GM06990 (cell line): ENCODE data around the gene ZNF112.
"Not testable (repeated sequence)": the region's sequence is repeated elsewhere in the genome, so short reads cannot be mapped to it uniquely, and the experiment has no call there.

Source experiments
- DNase-seq: peaks from one replicate; pipeline ENCODE4 v3.0.0-alpha.2; 2011; ENCODE audit not compliant: insufficient read length; ENCODE audit errors: extremely low read depth
- H3K27me3 ChIP-seq: replicated peaks from 2 replicates; pipeline ENCODE4 v1.6.0; 2011; ENCODE audit warnings: low read length; ENCODE audit not compliant: control insufficient read depth, insufficient read depth
- H3K36me3 ChIP-seq: 2 replicates; pipeline ENCODE4 v1.5.1; 2011; ENCODE audit warnings: low read length; ENCODE audit not compliant: control insufficient read depth, insufficient read depth
- H3K4me3 ChIP-seq: replicated peaks from 2 replicates; pipeline ENCODE4 v1.5.1; 2011; ENCODE audit warnings: low read depth, mild to moderate bottlenecking, control low read depth, low read length
- TF ChIP-seq, protein P1 (sequence below): IDR thresholded peaks from 2 replicates; pipeline ENCODE4 v1.5.1; 2011; ENCODE audit warnings: low read length, control low read depth, mild to moderate bottlenecking, inconsistent platforms; ENCODE audit not compliant: insufficient read depth, poor library complexity, severe bottlenecking

The ZNF112 gene

DNA sequence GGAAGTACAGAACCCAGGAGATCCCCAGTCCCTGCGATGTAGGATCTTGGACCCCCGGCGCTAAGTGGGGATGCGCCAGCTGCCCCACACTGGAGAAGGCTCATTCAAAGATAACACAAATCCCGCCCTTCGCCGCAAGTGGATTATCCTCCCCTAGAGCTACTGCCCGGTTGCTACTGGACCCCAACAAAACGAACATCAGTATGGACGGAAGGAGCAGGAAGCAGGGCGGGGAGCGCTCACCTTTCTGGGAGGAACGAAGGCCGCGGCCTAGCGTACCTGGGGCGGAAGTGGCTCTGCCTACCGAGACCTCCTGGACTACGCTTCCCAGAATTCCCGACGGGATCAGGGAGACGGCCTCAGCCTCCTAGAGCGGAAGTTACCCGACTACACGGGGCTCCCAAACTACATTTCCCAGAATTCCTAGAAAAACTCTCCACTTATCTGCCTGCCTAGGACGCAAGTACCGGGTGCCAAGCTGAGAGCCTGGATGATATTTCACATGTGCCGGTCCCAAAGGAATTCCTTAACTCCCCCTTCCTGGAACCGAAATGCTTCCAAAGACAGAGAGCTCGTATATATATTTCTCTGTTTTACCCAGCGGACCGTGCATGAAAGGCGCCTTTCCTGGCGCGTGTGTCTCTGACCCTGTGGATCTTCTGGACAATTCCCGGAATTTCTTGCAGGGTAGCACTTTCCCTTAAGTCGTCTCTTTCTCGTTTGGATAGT, at the start of gene ZNF112:
Gene ZNF112 (minus strand): TSS at position 298 of the 729 bp plus-strand sequence. CDS start 16,141 bp downstream, outside the sequence.
- no peak within 1 kb of the TSS for H3K4me3 ChIP-seq
- peak; percentile 14 for DNase-seq
- no peaks in the 10 kb centered on the region for H3K36me3 ChIP-seq
- H3K27me3 ChIP-seq = no peaks in the 10 kb centered on the region
- TF ChIP-seq, protein P1, sequence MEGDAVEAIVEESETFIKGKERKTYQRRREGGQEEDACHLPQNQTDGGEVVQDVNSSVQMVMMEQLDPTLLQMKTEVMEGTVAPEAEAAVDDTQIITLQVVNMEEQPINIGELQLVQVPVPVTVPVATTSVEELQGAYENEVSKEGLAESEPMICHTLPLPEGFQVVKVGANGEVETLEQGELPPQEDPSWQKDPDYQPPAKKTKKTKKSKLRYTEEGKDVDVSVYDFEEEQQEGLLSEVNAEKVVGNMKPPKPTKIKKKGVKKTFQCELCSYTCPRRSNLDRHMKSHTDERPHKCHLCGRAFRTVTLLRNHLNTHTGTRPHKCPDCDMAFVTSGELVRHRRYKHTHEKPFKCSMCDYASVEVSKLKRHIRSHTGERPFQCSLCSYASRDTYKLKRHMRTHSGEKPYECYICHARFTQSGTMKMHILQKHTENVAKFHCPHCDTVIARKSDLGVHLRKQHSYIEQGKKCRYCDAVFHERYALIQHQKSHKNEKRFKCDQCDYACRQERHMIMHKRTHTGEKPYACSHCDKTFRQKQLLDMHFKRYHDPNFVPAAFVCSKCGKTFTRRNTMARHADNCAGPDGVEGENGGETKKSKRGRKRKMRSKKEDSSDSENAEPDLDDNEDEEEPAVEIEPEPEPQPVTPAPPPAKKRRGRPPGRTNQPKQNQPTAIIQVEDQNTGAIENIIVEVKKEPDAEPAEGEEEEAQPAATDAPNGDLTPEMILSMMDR = no peak

DNA sequence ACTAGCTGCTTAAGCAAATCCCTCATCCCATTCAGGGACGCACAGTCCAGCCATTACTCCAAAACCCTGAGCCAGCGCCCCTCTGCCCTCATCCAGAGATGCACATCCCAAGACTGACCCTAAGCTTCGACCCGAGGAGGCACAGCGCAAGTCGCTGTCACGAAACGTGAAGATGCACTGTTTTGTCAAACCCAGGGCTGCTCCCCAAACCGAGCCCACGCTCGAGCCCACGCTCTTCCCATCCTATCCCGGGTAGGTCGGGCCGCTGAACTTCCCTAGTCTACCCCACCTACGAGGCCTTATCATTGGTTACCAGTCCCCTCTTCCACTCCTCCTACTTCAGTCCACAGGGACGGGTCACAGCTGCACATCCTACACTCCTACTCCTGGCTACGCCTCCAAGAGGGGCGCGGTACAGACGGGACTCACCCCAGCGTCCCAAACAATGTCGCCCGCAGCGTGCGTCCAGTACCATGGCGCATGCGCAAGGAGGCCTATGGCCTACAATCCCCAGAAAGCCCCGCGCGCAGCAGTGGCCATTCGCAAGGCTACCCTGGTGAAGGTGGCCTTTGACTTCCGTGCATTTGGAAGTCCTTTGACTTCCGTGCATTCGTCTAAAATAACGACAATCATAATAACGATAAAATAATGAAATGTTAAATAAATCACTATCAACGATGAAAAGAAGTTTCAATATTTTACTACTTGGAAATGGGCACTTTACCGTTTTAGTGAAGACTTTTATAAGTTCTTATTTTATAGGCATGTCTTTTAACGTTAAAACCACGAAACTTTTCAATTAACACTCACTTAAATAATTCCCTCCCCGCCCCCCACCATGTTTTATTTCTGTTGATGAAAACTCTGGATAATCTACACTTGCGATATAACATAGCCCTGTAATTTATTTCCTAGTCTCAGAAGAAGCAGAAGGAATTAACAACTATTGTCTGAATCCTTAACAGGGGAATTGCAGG, 44.9 kb upstream of the ZNF112 start, which contains the start of gene ZNF285:
Gene ZNF285 (minus strand): TSS at position 470 of the 977 bp plus-strand sequence. CDS start 4,395 bp downstream, outside the sequence.
- peak; percentile 61 for DNase-seq

DNA sequence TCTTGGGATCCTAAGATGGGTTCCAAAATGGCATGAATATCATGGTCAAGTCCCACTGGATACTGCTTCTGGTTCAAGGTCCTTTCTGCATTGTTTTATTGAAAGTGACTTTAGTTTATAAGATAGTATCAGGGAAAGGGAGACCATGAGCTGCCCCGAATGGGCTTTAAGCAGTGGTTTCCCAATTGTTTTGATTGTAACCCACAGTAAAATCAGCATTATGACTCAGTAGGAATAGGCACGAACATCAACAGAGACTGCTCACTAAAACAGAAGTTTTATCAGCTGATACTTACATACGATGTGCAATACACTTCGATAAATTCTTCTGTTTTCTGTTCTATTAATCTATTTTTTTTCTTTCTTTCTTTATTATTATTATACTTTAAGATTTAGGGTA, 32.8 kb upstream of the ZNF112 start:
- H3K27me3 ChIP-seq, H3K36me3 ChIP-seq, H3K4me3 ChIP-seq, DNase-seq: not testable (repeated sequence)

More for the DNA sequence above, 44.9 kb upstream of the ZNF112 start, which contains the start of gene ZNF285:
- Histone ChIP-seq H3K36me3 (no peaks in the 10 kb centered on the region), H3K27me3 (no peaks in the 10 kb centered on the region), H3K4me3 (peak within 1 kb of the TSS; percentile 37)
- TF ChIP-seq, protein P1 = no peak

DNA sequence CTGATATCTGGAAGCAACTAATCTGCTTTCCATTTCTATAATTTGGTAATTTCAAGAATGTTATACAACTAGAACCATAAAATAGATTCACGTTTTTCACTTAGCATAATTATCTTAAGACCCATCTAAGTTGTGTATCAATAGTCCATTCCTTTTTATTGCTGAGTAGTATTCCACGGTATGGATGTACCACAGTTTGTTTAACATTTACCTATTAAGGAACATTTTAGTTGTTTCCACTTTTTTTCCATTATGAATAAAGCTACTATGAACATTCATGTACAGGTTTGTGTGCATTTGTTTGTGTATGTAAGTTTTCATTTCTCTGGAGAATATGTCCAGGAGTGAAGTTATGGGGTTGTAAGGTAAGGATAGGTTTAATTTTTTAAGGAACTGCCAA, 18.3 kb upstream of the ZNF112 start:
- no peak overlapping the region for H3K4me3 ChIP-seq
- TF ChIP-seq, protein P1 = no peak
- H3K36me3 ChIP-seq = no peaks in the 10 kb centered on the region
- H3K27me3 ChIP-seq = no peaks in the 10 kb centered on the region
- DNase-seq = no peak

DNA sequence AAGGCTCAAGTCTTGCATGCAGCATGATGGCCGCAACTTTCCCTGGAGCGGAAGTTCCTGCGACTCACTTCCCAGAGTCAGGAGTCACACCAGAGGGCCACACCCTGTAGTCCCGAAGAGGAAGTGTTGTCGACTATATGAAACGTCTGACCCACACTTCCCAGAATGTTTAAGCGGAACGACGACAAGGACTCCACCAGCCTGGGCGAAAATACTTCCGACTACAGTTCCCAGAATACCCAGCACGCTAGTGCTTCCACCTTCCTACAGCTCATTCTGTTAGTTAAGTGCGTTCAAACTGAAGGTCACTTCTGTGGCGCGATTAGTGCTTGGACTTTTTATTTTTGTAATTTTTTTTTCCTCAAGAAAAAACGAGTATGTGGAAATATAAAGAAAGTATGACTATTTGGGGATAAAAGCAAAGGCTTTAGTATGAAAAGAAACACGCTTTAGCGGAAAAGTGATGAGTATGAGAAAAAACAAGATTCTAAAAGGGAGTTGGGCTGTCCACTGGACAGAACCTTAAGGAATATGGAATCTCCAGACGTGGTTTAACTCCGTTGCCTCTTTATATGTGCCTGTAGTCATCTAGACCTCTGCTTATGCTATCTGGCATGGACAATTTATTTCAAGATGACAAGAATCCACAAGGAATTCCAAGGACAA, 15.5 kb upstream of the ZNF112 start:
- DNase-seq = no peak
- Histone ChIP-seq H3K4me3 (no peak overlapping the region), H3K36me3 (no peaks in the 10 kb centered on the region), H3K27me3 (no peaks in the 10 kb centered on the region)
- TF ChIP-seq, protein P1 = no peak
